HS-5 (cell line): ENCODE results near the gene ANKRD29.
A peak's percentile ranks its signal among the peaks of the same experiment; 100 is the strongest.

Source experiments
- DNase-seq: peaks from one replicate; pipeline ENCODE4 v3.0.0-alpha.2; 2012; ENCODE audit warnings: low read depth

The ANKRD29 gene

DNA sequence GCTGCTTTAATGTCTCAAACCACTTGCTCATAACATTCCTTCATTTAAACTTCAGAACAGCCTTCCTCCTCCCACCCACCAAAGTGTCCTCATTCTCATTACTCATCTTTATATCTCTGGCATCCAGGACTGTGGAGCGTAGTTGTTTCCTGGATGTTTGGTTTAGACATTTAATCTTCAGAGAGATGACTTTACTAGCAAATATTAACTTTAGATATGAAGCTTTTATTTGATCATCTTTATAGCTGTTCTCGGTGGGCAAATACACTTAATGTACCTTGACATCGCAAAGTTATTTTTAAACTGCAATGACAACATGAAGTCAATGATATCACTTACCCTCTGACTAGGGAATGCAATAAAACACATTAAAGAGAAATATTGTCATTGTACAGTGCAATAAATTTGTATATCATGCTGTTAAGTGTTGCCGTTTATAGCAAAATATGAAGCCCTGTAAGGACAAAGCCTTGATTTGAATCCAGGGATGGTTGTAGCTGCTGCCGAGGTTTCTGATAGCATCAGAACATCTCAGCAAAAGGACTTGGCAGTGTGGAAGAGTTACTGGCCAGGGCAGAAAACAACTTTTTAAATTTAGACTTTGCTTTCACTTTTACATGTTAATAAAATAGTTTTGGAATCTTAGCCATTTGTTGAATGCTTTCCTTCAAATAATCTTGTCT lies 21.9 kb upstream of the ANKRD29 start:
- DNase-seq = peak; percentile 49

DNA sequence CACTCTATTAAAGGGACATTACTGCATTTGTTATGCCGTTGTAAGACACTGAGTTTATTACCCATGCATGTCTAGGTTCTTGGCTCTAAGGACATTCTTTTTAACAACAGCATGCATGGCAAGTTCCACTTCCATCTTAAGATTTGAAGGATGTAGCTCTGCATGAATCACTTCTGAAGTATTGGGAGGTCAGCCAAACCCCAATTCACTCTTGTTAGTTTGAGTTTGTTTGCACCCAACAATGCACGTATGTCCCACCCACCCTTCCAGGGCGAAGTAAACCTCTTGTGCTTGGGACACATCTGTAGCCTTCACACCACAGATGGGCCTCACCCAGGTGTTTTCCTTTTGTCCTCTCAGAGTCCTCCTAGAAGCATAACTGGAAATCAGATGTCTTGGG lies 21.0 kb upstream of the ANKRD29 start:
- DNase-seq = no peak

DNA sequence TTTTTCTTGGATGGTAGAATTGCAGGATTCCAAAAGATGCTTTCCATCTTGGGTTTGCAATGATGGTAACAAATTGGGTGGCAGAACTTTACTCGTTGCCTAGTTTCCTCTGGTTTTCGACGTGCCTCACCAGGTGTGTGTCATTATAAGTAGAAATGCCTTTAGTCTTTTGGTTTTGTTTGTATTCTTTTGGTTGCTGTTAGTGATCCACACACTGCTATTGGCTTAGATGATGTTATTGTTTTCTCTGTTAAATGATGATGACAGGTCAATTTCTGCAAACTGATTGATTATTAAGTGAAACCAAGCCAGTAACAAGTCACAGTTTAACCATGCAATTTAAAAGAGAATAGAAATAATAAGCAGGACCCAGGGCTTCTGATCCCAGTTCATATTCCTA lies 20.4 kb upstream of the ANKRD29 start:
- no peak for DNase-seq

DNA sequence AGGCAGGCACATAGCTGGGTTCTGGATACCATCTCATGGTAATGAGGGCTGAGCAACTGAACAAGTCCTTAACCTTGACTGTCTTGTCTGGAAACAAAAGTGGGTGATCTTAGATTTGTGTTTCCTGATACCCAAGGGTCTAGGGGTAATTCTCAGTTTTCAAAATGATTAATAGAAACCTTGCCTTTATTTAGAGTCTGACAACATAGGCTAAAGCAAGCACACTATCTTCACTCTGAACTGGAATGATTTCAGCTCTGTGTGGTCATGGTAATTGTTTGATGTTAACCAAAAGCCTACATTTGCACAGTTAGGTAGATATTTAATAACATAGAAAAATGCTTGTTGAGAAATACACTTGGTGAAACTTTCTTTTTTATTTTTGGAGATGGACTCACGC lies 19.8 kb upstream of the ANKRD29 start:
- DNase-seq = no peak

DNA sequence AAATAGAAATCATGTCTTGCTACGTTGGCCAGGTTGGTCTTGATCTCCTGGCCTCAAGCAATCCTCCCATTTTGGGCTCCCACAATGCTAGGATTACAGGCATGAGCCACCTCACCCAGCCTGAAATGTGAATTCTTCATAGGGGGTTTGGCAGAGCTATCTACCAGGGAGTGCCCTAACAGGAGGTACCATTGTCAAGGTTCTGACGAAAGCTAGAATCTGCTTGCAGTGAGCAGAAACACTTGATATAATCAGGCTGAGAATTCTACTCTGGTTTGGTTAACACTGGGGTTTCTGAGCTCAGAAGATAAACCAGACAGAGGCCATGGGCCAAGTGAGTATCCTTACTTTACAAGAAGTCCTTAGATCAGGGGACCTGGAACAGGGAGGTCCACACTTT lies 19.3 kb upstream of the ANKRD29 start:
- DNase-seq = no peak

DNA sequence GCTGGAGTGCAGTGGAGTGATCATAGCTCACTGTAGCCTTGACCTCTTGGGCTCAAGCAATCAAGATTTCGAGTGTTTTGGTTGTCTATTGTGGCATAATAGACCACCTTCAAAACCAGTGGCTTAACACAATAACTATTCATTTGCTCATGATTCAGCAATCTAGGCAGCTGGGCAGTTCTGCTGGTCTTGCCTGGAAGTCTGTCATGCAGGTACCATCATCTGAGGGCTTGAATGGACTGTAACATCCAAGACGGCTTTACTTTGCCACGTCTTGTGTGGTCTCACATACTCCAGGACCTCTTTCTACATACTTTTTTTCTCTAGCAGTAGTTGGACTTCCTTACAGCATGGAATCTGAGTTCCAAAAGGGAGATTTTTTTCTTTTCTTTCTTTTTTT lies 13.2 kb upstream of the ANKRD29 start:
- no peak for DNase-seq

DNA sequence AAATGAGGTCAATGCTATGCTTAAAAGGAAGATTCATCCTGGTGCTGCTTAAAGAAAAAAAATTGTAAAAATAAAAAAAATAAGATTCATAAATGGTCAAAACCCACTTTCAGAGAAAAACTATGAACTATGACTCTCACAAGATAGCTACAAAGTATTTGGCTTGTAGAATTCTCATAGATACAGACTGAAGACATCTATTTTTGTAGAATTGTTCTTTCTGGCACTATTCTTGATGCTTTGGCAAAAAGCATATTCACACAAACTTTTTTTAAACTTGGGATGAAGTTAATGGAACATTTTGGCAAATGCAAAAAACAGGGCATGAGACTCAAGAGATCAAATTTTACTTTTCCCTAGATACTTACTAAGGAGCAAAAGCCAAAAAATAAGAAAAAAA lies 12.5 kb upstream of the ANKRD29 start:
- no peak for DNase-seq

DNA sequence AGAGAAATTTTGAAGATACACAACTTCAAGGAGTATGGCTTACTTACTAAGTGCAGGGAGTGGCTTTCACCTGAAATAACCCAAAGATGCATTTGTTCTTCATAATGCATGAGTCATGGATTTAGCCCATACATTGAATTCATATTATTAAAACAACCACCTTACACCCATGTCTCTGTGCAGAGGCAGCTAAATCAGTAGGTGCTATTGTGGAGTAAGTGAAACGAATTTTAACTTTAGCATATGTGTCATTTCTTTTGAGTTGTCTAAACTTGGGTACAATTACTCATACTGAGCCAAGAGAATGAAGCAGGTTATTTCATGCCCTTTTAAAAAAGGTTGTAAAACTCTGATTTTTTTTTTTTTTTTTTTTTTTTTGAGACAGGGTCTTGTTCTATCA lies 11.0 kb upstream of the ANKRD29 start:
- no peak for DNase-seq

DNA sequence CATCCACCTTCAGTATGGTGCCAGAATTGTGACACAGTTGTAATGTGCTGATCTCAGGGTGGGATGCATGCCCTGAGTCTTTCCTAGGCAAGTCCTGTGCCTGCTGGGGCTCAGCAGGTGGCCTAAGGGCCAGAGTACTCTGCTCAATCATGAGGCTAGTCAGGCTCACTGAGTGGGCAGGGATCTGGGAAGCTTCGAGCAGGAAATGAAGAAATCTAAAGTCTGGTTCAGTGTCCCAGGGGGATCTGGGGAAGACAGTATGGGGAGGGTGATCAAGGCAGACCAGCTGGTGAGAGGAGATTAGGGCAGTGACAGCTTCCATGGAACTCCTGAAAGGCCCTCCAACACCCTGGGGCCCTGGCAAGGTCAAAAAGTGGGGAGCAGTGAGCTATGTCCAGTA lies 8.9 kb upstream of the ANKRD29 start:
- DNase-seq = no peak

DNA sequence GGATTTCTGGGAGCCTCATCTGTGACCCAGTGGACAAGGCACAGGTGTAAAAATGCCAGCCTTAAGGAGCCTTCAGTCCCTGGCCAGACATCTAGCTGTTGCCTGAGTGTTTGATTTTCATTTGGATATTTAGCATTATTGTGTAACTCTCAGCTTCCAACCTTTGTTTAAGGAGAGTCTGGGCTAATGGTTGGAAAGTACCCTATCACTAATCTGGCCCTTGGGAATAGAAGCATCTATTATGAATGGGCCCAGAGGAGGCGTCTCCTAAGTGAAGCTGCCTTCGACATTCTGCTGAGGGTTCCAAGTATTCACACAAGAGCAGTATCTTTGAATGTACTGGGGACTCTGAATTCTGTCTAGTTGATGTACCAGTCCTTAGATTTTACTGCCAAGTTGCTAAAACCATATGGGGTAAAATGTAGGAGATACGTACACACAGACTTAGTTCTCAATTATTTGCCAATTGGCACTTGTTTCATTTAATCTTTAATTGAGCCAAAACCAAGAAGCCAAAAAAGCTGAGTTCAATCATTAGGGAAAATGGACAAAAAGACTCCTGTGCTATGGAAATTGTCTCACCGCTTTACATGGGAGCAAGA lies 7.2 kb upstream of the ANKRD29 start:
- DNase-seq = no peak

DNA sequence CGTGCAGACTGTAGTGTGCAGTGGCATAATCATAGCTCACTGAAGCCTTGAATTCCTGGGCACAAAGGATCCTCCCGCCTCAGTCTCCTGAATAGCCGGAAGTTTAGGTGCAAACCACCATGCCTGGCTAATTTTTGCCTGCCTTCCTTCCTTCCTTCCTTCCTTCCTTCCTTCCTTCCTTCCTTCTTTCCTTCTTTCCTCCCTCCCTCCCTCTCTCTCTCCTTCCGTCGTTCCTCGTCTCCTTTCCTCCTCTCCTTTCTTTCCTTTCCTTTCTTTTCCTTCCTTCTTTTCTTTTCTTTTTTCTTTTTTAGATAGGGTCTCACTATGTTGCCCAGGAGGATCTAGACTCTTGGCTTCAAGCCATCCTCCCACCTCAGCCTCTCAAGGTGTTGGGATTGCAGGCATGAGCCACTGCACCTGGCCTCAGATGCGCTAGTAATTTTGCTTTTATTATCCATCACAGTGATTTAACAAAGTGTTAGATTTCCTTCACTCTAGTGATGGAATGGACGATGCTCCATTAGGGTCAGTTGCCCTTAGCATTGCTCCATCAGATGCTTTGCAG lies 6.6 kb upstream of the ANKRD29 start:
- DNase-seq = no peak

DNA sequence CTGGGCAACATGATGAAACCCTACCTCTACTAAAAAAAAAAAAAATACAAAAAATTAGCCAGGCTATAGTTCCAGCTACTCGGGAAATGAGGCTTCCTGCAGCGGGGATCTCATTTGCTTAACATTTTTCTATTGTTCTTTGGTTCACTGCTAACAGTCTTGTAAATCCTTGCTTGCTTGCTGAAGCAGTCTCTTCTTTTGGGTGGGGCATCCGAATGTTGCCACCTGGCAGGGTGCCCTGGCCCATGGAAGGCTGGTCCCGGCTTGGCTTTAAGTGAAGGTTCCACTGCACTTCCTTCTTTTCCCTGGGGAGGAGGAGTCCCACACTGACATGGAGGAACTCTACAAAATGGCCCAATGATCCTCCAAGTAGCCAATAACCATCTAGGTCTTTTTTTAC lies 6.0 kb upstream of the ANKRD29 start:
- DNase-seq = no peak

DNA sequence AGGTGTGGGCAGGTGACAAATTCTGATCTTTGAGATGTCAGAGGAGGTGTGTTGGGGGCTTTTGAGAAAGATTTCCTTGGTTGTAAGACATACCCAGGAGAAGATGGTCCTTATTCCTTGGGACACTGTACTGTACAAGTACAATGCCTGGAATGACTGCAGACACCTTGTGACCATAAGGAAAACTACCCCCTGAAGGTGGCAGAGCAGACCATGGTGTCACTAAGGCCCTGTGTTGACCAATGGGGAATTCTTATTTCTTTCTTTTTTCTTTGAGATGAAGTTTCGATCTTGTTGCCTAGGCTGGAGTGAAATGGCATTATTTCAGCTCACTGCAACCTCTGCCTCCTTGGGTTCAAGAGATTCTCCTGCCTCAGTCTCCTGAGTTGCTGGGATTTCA lies 4.4 kb upstream of the ANKRD29 start:
- DNase-seq = no peak

DNA sequence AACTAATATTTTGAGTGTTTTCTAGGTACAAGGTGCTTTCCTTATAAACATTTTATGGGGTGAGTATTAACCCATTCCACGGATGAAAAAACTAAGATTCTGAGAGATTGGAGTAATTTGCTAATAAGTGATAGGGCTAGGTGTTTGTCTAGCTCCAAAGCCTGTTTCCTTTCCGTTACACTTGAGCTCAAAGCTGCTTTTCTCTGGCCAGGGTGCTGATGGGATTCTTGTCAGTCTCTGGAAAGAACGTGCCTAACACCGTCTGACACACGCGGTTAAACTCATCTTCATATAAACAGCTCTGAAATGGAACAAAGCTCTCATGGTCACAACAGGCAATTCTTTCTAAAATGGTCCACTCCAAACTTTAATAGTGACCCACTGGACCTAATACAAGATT lies 2.0 kb upstream of the ANKRD29 start:
- DNase-seq = no peak

DNA sequence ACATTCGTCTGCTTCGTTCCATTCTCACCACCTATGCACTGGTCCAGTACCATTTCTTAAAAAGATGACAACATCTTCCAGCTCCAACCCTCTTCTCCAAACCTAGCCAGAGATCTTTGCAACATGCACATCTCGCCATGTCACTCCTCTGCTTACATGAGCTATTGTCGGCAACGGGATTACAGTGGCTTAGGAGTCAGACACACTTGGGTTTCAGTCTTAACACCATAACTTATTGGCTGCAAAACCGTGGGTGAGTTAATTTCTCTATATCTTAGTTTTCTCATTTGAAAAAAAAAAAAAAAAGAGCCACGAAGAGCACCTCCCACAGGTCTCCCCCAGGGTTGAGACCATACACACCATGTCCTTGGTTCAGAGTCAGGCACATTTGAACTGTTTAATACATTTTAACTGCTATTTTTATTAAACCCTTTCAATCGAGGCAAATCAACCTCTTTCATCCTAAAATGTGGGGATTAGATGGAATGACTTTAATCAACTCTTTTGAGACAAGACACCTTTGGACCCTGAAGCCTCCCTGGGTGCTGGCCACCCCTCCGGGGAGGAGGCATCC lies 889 bp downstream of the ANKRD29 start:
- no peak for DNase-seq

DNA sequence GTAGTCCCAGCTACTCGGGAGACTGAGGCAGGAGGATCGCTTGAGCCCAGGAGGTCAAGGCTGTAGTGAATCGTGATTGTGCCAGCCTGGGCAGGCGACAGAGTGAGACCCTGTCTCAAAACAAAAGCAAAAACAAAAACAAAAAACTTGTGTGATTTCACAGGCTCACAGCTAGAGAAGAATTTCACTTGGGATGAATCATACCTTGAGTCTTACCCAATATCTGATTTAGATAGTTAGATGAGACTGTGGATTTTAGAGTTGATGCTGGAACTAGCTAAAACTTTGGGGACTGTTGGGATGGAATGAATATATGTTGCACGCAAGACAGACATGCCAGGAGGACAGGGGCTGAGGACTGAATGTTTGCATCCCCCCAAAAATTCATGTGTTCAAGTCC lies 4.4 kb downstream of the ANKRD29 start:
- no peak for DNase-seq

DNA sequence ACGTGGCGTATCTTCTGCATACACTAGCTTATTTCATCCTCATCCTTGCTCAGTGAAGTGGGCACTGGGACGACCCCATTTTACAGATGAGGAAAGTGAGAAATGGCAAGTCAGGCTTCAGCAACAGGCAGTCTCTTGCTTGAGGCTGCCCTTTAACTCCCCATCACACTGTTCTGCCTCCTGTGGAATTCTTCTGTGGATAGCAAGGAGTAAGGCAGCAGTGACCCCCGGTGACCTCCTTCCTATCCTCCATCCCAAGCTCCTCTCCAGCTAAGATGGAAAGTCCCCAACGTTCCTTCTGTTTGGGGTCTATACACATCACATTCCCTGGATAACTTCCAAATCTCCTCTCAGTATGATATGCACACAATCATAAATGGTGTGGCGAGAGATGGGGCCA lies 10.5 kb downstream of the ANKRD29 start:
- DNase-seq = no peak

DNA sequence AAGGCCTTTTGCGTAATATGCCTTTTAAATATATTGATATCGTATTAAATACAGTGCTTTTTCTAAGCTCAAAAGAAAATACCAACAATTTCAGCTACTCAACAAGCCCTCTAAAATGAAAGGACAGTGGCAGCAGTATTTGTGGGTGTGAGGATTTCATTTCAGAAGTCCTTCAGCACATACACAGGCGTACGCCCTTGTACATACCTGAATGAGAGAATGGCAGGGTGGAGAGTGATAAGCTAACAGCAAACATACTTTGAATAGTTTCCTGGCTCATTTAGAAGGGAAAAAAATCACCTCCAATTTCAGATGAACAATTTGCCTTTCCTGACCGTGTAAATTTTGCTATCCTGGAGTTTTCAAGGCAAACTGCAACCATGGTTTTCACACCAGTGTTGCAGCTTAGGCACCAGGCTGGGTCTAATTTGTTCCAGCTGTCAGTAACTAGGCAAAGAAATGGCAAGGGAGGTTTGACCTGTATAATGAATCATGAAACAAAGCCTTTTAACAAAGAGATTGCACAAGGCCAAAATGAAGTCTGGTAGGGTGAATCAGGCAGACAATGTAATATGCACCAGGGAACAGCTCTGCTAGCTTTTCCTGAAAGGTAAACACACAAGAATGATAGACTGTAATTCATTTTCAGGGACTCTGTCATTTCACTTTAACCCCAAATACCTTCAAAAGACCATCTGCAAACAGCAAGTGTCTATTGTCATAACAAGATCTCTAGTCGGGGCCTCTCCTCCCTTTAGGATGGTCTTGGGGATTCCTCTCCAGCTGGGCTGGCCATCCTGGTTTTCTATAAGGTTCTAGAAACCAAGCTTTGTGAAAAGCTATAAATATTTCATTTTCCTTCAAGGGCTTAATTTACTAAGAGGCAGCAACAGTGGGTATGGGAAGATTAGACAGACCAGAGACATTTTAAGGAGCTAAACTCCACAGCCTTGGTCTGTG lies 11.5 kb downstream of the ANKRD29 start:
- peak; percentile 79 for DNase-seq

DNA sequence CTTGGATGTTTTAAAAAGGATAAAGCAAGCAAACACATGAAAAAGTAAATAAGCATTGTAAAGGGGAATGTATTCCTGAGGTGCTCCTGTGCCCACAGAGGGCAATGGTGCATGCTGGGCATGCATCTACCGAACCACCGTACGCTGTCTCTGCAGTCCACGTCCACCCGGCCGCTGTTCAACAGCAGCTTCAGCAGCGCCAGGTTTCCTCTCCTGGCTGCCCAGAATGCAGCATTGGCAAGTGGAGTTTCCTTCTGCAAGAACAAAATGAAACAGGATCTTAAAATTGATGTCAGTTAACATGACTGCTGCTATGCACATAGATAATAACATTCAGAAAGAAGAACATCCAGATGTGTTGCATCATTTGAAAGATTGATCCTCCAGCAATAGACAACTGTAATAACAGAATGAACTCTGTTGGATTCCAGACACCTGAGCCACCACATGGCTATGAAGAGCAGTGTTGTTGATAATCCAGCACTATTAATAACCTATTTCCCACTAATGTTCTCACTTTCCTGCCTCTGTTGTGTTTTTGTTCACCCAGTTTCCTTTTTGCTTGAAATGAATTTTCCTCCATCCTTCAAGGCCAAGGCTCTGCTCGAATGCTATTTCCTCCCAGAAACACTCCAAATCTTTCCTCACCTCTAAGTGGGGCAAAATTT lies 13.6 kb downstream of the ANKRD29 start:
- no peak for DNase-seq

DNA sequence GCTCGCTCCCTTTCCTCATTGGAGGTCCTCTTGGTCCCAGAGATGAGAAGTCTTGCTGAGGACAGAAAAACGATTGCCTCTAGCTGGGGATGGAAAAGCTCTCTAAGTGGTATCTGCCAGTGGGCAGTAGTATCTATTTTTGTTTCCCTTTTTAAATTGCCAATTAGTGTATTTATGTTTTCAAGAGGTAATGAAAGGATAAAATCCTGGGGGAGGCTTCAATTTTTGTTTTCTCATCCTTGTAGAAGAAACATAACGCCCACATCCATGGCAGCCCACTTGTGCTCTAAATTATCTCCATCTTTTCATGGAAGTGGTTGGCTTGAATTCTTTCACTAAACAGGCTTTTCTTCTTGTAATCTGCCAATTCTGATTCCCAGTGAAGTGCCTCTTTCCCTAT lies 14.3 kb downstream of the ANKRD29 start:
- DNase-seq = no peak

DNA sequence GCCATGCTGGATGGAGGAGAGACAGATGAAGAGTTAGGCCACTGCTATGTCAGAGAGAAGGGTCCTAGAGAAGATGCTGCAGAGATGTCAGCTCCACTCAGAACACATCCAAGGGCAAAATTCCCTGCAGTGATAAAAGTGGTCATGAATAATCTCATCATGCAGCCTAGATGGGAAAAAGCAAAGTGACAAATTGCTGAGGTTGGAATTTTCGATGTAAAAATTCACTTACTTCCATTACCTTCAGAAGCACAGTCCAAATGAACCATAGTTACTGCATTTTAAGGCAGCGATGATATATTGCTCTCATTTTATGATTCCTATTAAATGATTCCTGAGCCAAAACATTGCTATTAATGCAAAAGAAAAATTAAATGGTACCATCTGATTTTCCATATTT lies 16.4 kb downstream of the ANKRD29 start:
- DNase-seq = no peak
